G401 (cell line): Measurements from ENCODE around the gene OR52E5. TPM values are rescaled to one million over a fixed set of nuclear protein-coding genes. Genes with fewer than 3 reads are reported as not detected.

Experiments
- DNase-seq: peaks from one replicate; pipeline ENCODE4 v3.0.0-alpha.2; 2015; ENCODE audit warnings: low spot score
- in situ Hi-C: cut with HindIII; loops from 2 replicates; pipeline ENCODE4 v1.10.0; 2016; ENCODE audit warnings: low sequenced_read_pairs, mixed read lengths
- total RNA-seq: library from RNA; depleted of rRNA; stranded (reverse); fragments of >200 nt; shearing (Covaris generic); gene quantifications from 2 replicates; pipeline ENCODE4 v1.2.3, GENCODE V29; 2014; rRNA removed

Gene OR52E5
- total RNA-seq, 1 experiment from 2014 or later = not detected

- DNase-seq = no peak
- in situ Hi-C loops = no loop called here
These were observed 37.6 kb downstream of the OR52E5 start for GRCh38 chr11:5930614-5931013.

GRCh38 chr11:5931061-5931460 is 38.1 kb downstream of the OR52E5 start:
- in situ Hi-C loops = no loop called here
- DNase-seq = no peak

GRCh38 chr11:5932671-5933070 is 39.7 kb downstream of the OR52E5 start:
- in situ Hi-C loops = no loop called here
- no peak for DNase-seq

GRCh38 chr11:5933116-5933515 is 40.1 kb downstream of the OR52E5 start:
- in situ Hi-C loops = no loop called here
- no peak for DNase-seq

- in situ Hi-C loops = no loop called here
These were observed 45.0 kb downstream of the OR52E5 start for GRCh38 chr11:5937868-5938602.

GRCh38 chr11:5938603-5938965 is 45.6 kb downstream of the OR52E5 start:
- in situ Hi-C loops = no loop called here
- DNase-seq = no peak

More at GRCh38 chr11:5937868-5938602, 45.0 kb downstream of the OR52E5 start:
- no peak for DNase-seq

- no peak for DNase-seq
These were observed 47.7 kb downstream of the OR52E5 start for GRCh38 chr11:5940748-5941147.

GRCh38 chr11:5941951-5942350 is 48.9 kb downstream of the OR52E5 start, which contains the start of gene OR56A3:
OR56A3 (plus strand) TSS chr11:5942251; CDS start chr11:5947347, 5,096 bp downstream.
- in situ Hi-C loops = no loop called here
- DNase-seq = no peak

More at GRCh38 chr11:5940748-5941147, 47.7 kb downstream of the OR52E5 start:
- in situ Hi-C loops = no loop called here

Other genes starting within 250 kb of the OR52E5 start
- gene TRIM5, start 208.1 kb upstream of the OR52E5 start, total RNA-seq = 11.1 and 14.3 TPM in 2 replicates
- 1.3 and 1.7 TPM in 2 replicates for gene TRIM22, start 203.4 kb upstream of the OR52E5 start, total RNA-seq
- gene OR56B1, start 156.8 kb upstream of the OR52E5 start, total RNA-seq = not detected in 2 replicates
- not detected in 2 replicates for gene OR52N4, start 139.0 kb upstream of the OR52E5 start, total RNA-seq
- not detected in 2 replicates for gene OR52N5, start 109.9 kb upstream of the OR52E5 start, total RNA-seq
- gene OR52N1, start 101.9 kb upstream of the OR52E5 start, total RNA-seq = not detected in 2 replicates
- not detected in 2 replicates for gene OR52N2, start 84.3 kb upstream of the OR52E5 start, total RNA-seq
- gene OR52E6, start 51.3 kb upstream of the OR52E5 start, total RNA-seq = not detected in 2 replicates
- not detected in 2 replicates for gene OR52E8, start 35.5 kb upstream of the OR52E5 start, total RNA-seq
- not detected in 2 replicates for gene OR52E4, start 12.6 kb upstream of the OR52E5 start, total RNA-seq
- gene OR56A3, start 49.0 kb downstream of the OR52E5 start, total RNA-seq = not detected in 2 replicates
- not detected in 2 replicates for gene OR56A5, start 75.3 kb downstream of the OR52E5 start, total RNA-seq
- not detected in 2 replicates for gene OR52L1, start 93.8 kb downstream of the OR52E5 start, total RNA-seq
- gene OR56A4, start 113.7 kb downstream of the OR52E5 start, total RNA-seq = not detected in 2 replicates
- not detected in 2 replicates for gene OR56A1, start 137.6 kb downstream of the OR52E5 start, total RNA-seq
- not detected in 2 replicates for gene OR56B4, start 214.5 kb downstream of the OR52E5 start, total RNA-seq